Activated CD4-positive, CD25-positive, alpha-beta regulatory T cell treated with anti-CD3 and anti-CD28 coated beads, Interleukin-2, amount 50 U/mL, for 24 hours (primary cell): ENCODE measurements around the gene OR6B2.

Experiments used
- ATAC-seq, 2 donors: fragments of 150-1000 bp; cut with Tn5 transposase; one replicate each; pipeline ENCODE4 v1.10.0; 2021; ENCODE audit warnings: mild to moderate bottlenecking in 1 of 2, moderate library complexity in 1 of 2

The OR6B2 gene

GRCh38 chr2:240037358-240037757 is 7.1 kb upstream of the OR6B2 start:
- ATAC-seq = no peak

DNA sequence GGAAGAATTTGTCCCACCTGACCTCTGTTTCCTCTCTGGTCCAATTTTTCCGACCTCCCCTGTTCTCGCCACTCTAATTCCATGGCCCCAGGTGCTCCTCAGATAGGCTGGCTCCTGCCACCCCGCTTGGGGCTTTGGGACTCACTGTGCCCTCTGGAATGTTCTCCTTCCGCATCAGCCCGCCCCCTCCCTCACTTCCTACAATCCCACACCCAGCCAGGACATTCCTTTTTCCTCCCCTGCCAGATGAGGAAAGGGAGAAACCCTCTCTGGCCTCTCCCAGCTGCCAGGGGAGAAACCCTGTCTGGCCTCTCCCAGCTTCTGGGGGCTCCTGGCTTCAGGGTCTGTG is 3.1 kb upstream of the OR6B2 start:
- ATAC-seq = no peak

DNA sequence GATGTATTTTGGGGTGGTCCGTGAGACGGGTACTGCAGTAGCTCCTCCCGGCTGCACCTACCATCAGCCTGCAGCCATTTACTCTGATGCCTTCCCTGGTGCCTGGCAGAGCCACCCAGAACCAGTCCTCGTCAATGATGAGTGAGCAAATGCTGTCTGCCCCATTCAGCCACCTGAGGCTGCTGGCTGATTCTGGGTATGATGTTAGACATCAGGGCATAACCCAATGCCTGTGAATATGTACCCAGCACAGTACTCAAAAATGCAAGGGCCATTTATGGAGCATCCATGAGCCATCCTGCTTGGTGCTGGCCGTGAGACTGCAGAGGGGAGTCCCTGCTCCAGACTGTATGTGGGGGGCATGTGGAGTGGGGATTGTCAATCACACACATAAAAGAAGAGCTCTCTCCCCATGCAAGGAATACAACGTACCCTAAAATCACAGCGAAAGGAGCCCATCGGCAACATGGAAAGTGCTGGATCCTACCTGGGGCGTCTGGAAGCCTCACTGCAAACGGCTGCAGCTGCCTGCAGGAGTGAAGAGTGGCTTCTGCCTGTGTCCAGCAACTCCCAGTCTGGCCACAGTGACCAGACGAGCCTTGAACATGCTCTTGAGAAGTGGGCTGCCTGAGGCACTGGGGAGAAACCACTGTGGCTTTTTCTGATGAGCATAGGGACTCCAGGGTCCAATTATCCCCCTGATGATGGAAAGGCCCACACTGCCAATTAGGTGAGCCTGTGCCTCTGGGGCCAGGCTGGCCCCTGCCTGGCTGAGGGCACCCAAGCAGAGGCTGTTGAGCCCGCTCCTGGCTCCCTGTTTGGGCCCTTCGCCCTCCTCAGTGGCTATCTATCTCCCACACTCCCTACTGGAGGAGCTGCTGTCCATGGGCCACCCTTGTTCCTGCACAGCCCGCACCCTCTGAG is 2.4 kb upstream of the OR6B2 start:
- ATAC-seq = no peak

- ATAC-seq = peak; percentile 16 to 30
Observed at GRCh38 chr2:240024766-240025165, 5.5 kb downstream of the OR6B2 start.

DNA sequence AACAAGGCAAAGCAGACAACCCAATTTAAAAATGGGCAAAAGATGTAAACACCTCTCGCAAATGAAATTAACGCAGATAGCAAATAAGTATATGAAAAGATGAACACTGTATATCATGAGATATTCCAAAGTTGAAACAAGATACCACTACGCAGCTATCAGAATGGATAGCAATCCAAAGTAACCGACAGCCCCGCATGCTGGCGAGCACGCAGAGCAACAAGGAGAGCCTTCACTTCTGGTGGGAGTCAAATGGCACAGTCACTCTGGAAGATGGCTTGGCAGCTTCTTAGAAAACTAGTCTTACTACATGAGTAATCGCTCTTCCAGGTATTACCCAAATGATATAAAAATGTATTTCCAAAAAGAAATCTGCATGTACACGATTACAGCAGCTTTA is 6.4 kb downstream of the OR6B2 start:
- peak; percentile 19 to 28 for ATAC-seq

GRCh38 chr2:240021488-240022104 is 8.6 kb downstream of the OR6B2 start:
- ATAC-seq = no peak

- ATAC-seq = no peak
Observed at GRCh38 chr2:240018071-240018750, 12.0 kb downstream of the OR6B2 start.

DNA sequence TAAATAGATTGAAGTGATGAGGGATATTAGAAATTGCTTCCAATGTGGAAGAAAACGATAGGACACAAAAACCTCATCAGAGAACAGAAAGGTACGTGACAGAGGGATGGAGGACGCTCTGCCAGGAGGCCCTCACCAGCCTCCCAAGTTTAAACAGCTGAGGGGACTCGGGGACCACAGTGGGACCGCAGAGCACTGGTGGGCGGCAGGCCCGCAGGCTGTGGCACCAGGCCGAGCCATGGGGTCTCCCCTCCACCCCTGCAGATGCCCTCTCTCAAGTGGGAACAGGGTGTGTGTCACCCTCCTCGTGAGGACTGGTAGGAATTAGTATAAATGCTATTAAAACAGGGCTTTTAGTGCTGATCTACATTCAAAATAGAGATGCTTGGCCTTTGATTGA is 15.9 kb downstream of the OR6B2 start:
- ATAC-seq = no peak

DNA sequence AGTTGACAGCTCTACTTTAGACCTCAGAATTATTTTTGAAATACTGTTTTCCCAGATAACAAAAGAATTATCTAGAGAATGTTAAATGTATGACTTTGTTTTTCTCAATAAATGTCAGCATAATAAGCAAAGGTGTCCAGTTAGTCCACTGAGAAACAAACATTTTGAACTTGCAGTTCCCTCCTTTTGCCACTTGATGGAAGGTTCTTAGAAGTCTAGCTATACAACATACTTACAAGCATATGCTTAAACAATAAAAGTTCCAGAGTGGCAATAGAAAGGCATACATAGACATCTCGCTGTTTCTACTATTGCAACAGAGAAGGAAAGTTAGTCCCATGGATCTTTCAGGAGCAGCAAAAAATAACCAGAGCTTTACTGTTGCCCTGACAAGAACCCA is 16.9 kb downstream of the OR6B2 start:
- ATAC-seq = no peak

- ATAC-seq = no peak
Observed at GRCh38 chr2:240002983-240003382, 27.2 kb downstream of the OR6B2 start.

GRCh38 chr2:240000671-240001070 is 29.6 kb downstream of the OR6B2 start:
- ATAC-seq = no peak

GRCh38 chr2:239997686-239998409 is 32.4 kb downstream of the OR6B2 start:
- no peak for ATAC-seq

DNA sequence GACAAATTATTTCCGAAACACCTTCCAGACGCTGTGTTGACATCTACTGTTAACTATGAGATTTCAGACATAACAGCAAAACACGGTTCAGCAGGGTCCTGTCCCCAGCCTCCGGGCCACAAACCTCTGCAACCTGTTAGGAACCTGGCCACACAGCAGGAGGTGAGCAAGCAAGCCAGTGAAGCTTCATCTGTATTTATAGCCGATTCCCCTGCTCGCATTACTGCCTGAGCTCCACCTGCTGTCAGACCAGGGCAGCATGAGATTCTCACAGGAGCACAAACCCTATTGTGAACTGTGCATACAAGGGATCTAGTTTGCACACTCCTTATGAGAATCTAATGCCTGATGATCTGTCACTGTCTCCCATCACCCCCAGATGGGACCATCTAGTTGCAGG is 36.1 kb downstream of the OR6B2 start:
- no peak for ATAC-seq

DNA sequence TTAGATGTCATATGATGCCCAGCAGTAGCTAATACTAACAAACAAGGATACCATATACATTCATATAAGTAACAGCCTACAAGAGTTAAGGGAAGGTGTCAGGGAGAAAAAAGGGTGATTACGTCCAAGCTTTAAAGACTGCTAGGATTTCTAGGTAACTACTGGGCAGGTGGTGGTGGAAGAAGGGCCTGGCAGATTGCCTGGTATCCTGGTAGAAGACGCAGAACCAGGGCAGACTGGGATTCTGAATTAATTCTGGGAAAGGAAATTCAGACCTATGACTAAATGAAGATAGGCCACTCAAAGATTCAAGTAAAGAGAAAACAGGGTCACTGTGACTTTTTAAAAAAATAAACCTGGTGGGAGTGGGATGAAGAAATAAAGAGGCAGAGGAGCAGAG is 36.9 kb downstream of the OR6B2 start:
- no peak for ATAC-seq

GRCh38 chr2:239991689-239992314 is 38.4 kb downstream of the OR6B2 start:
- peak in 1 of 2 donors; percentile 43 for ATAC-seq

- ATAC-seq = no peak
Observed at GRCh38 chr2:239990966-239991365, 39.3 kb downstream of the OR6B2 start.

DNA sequence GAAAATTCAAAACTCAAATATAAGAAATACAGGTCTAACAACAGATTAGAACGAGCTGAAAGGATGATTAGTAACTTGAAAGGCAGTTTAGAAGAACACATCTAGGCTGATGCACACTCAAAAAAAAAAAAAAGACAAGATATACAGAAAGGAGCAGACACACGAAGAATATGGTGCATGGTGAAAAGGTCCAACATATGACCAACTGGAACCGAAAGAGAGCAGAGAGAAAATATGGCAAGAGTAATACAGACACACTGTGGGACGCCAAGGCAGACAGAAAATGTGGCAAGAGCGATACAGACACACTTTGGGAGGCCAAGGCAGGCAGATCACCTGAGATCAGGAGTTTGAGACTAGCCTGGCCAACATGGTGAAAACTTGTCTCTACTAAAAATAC is 44.9 kb downstream of the OR6B2 start:
- no peak for ATAC-seq

DNA sequence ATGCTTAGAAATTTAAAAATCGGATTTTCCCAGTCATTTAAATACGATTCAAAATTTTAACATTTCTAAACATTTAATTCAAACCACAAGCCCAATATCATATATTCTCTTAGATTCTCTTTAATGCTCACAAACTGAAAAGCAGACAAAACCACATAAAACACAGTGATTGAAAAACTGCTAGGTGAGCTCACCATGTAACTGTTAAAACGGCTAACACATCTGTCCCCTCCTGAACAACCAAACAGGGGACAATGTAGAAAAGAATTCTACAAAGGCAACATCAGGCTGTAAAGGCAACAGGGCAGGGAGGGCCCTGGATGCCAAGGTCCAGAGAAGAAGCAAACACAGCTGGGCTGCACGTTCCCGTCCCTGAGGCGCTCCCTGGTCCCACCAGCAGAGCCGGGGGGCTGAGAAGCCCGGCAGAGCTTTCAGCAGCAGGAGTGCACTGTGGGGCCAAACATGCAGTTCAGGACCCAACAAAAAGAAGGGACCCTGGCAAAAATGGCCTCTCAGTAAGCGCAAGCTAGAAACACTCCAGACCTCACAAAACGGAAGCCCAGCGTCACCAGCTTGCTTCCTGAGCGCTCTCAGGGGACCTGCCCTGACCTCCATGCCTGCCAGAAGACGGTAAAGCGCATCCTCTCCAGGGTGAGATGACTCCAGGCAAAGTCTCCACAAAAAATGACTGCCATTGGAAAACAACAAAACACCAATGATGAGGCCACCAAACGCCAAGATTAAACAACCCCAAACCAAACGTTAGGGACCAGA is 45.6 kb downstream of the OR6B2 start:
- ATAC-seq = no peak

GRCh38 chr2:239983004-239983778 is 47.0 kb downstream of the OR6B2 start:
- ATAC-seq = no peak
